ENCODE data around the gene QRICH1.

DNA sequence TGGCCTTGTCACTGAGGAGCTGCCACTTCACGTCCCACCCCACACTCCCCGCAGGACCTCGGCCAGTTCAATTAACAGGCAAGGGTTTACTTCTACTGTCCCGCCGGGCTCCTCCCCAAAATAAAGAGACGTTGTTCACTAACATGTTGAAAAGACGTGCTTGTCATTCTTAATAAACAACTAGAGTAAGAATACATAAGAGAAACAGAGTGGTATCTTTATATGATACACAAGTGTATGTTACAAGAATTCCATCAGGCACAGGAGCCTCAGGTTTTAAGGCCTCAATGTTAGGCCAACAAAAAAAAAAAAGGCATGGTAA is 64.3 kb downstream of the QRICH1 start:
- TF ChIP-seq EZH2 (IDR thresholded peaks at IDR 0.05; ENCODE audit: borderline replicate concordance, control insufficient read depth, low read depth, low read length), result no peak
- TF ChIP-seq MXI1 (IDR thresholded peaks at IDR 0.05; ENCODE audit: low read depth, low read length), result no peak
- no peak for TF ChIP-seq CTCF (IDR thresholded peaks at IDR 0.05 in 2 of 3, conservative IDR thresholded peaks at IDR 0.05 in 1 of 3; ENCODE audit: control insufficient read depth in 2 of 3, extremely low read depth in 1 of 3, insufficient read depth in 1 of 3, low read depth in 3 of 3, low read length in 3 of 3)
- no peak; the same call in 1 of the 2 replicates for TF ChIP-seq TAF1 (IDR thresholded peaks at IDR 0.05; ENCODE audit: borderline replicate concordance, low read depth, low read length)
- TF ChIP-seq CREM (IDR thresholded peaks at IDR 0.05; ENCODE audit: low read depth), result no peak
- TF ChIP-seq, protein P1, sequence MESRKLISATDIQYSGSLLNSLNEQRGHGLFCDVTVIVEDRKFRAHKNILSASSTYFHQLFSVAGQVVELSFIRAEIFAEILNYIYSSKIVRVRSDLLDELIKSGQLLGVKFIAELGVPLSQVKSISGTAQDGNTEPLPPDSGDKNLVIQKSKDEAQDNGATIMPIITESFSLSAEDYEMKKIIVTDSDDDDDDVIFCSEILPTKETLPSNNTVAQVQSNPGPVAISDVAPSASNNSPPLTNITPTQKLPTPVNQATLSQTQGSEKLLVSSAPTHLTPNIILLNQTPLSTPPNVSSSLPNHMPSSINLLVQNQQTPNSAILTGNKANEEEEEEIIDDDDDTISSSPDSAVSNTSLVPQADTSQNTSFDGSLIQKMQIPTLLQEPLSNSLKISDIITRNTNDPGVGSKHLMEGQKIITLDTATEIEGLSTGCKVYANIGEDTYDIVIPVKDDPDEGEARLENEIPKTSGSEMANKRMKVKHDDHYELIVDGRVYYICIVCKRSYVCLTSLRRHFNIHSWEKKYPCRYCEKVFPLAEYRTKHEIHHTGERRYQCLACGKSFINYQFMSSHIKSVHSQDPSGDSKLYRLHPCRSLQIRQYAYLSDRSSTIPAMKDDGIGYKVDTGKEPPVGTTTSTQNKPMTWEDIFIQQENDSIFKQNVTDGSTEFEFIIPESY (IDR thresholded peaks at IDR 0.05), result no peak
- TF ChIP-seq SP1 (IDR thresholded peaks at IDR 0.05; ENCODE audit: low read depth, low read length), result no peak
- no peak for TF ChIP-seq LARP7 (IDR thresholded peaks at IDR 0.05)
